ENCODE measurements around the gene ELOF1. TPM values are rescaled to one million over a fixed set of nuclear protein-coding genes. Genes with fewer than 3 reads are reported as not detected.

The ELOF1 gene
- total and polyA plus RNA-seq, 3 donors from 2014 or later, result 131 to 262 (median 184) TPM

DNA sequence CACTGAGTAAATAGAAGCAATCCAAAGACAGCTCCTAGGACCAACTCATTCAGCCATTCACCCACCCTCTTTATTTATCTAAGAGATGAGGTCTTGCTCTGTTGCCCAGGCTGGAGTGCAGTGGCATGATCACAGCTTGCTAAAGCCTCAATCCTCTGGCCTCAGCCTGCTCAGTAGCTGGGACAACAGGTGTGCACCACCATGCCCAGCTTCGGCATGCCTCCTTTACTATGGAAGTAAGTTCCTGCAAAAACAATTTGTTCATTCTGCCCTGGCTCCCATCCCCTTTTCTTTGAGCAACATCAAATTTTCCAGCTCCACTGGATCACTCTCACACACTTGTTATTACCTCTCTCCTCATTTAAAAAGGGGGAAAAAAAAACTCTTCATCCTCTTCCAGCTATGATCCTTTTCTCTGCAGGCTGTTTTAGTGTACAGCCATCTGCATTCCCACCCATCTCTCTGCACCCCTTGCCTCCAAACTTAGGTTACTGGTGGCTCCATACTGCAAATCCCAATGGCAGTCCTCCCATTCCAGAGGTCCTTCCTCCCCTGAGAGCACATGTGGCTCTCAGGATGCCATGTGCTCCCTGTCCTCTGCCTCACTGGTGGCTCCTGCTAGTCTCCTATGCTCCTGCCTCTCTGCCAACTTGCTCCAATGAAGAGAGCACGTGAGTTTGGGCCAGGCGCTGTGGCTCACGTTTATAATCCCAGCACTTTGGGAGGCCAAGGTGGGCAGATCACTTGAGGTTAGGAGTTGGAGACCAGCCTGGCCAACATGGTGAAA is 2.2 kb downstream of the ELOF1 start:
- TF ChIP-seq, protein P1, sequence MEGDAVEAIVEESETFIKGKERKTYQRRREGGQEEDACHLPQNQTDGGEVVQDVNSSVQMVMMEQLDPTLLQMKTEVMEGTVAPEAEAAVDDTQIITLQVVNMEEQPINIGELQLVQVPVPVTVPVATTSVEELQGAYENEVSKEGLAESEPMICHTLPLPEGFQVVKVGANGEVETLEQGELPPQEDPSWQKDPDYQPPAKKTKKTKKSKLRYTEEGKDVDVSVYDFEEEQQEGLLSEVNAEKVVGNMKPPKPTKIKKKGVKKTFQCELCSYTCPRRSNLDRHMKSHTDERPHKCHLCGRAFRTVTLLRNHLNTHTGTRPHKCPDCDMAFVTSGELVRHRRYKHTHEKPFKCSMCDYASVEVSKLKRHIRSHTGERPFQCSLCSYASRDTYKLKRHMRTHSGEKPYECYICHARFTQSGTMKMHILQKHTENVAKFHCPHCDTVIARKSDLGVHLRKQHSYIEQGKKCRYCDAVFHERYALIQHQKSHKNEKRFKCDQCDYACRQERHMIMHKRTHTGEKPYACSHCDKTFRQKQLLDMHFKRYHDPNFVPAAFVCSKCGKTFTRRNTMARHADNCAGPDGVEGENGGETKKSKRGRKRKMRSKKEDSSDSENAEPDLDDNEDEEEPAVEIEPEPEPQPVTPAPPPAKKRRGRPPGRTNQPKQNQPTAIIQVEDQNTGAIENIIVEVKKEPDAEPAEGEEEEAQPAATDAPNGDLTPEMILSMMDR (IDR thresholded peaks at IDR 0.05), result no peak
- no peak for TF ChIP-seq POLR2A (IDR thresholded peaks at IDR 0.05)
- Histone ChIP-seq H3K4me3 (no peak overlapping the region), H3K27me3 (no peaks in the 10 kb centered on the region), H3K4me1 (peaks cover 18% of the 10 kb centered on the region), H3K9me3 (no peaks in the 10 kb centered on the region), H3K27ac (no peak overlapping the region), H3K36me3 (ENCODE audit: low read depth, missing control alignments) (no peaks in the 10 kb centered on the region)
- 70 to 83% methylated on average over 4 of the region's 4 CpGs for WGBS, 2 donors
- intact Hi-C loops (cut with DNase I; ENCODE audit: low total_unique reads), result no loop called here
- DNase-seq, result no peak

DNA sequence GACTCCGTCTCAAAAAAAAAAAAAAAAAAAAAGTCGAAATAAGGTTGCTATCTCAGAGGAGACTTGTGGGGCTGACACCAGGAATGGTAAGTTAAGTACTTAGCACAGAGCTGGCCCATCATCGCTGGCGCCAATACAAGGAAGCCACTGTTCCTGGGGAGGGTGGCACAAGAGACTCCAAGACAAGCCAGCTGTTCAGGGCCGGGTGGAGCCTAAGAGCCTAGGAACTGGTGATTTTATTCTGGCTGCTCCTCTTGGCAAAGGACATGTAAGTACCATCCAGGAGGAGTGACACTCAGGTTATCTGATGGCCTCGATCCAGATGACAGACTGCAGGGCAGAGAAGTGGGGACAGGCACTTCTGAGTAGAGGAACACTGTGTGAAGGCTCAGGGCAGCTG is 3.8 kb downstream of the ELOF1 start:
- H3K36me3 ChIP-seq (ENCODE audit: low read depth, missing control alignments), result no peaks in the 10 kb centered on the region

DNA sequence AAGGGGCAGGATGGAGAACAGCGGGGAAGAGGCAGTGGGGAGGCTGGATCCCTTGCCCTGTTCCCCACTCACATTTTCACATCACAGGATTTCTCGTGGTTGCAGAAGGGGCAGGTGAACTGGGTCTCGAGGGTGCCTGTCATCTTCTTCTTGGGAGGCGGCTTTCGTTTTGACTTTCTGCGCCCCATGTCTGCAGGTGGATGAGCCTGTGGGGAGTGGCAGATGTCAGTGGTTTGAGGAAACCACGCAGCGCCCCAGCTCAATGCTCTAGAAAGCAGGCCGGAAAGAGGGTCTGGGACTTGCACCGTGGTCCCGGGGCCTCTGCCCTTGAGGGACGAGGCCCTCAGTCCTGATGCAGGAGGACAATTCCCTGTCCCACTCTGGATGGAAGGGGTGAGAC is 4.9 kb downstream of the ELOF1 start:
- Histone ChIP-seq H3K27ac (no peak overlapping the region), H3K4me3 (no peak overlapping the region), H3K27me3 (no peaks in the 10 kb centered on the region), H3K9me3 (no peaks in the 10 kb centered on the region), H3K4me1 (peaks cover 11% of the 10 kb centered on the region), H3K36me3 (ENCODE audit: low read depth, missing control alignments) (no peaks in the 10 kb centered on the region)
- intact Hi-C loops (cut with DNase I; ENCODE audit: low total_unique reads), result no loop called here
- 92 to 96% methylated on average over 6 to 12 of the region's 12 CpGs for WGBS, 2 donors
- DNase-seq, result no peak
- TF ChIP-seq POLR2A (IDR thresholded peaks at IDR 0.05), result no peak
- TF ChIP-seq, protein P1 (IDR thresholded peaks at IDR 0.05), result no peak

More for the DNA sequence above, 3.8 kb downstream of the ELOF1 start:
- peaks cover 18% of the 10 kb centered on the region for H3K4me1 ChIP-seq
- TF ChIP-seq, protein P1 (IDR thresholded peaks at IDR 0.05), result no peak
- TF ChIP-seq POLR2A (IDR thresholded peaks at IDR 0.05), result no peak
- WGBS, 2 donors, result 40 to 79% methylated on average over 6 of the region's 6 CpGs
- intact Hi-C loops (cut with DNase I; ENCODE audit: low total_unique reads), result no loop called here
- no peaks in the 10 kb centered on the region for H3K9me3 ChIP-seq
- H3K4me3 ChIP-seq, result no peak overlapping the region
- no peaks in the 10 kb centered on the region for H3K27me3 ChIP-seq
- no peak for DNase-seq
- no peak overlapping the region for H3K27ac ChIP-seq

DNA sequence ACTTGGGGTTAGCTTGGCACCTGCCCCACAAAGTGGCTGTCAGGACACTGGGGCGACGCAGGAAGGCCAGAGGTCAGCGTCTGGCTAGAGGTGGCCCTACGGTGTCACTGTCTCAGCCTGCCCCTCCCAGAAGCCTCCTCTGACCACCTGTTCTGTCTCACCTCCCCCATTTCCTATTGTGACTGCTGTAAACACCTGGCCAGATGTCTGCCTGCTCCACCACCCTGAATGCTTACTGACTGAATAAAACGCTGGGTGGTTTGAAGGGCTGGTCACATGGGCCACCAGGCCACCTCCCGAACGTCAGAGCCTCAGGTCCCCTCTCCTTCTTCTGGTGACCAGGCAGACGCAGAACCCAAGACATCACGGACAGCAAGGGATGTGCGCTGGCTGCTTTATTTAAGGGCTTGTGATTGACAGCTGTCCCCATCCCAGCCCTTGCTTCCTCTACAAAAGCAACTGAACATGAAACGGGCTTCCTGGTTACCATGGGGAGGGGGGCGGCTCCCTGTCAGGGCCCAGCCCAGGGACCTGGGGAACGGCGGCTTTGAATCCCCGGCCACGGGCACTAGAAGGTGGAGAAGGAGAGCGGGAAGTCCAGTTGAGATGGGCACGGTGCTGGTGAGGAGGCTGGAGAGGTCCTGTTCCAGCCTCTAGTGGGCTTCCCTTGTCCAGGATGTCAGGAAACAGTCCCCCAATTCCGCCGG is 6.2 kb downstream of the ELOF1 start:
- H3K27ac ChIP-seq, result no peak overlapping the region

More for the DNA sequence above, 6.2 kb downstream of the ELOF1 start:
- no peak overlapping the region for H3K4me3 ChIP-seq
- no peaks in the 10 kb centered on the region for H3K9me3 ChIP-seq
- no peaks in the 10 kb centered on the region for H3K27me3 ChIP-seq
- H3K36me3 ChIP-seq (ENCODE audit: low read depth, missing control alignments), result no peaks in the 10 kb centered on the region
- TF ChIP-seq, protein P1 (IDR thresholded peaks at IDR 0.05), result no peak
- no peak for TF ChIP-seq POLR2A (IDR thresholded peaks at IDR 0.05)
- intact Hi-C loops (cut with DNase I; ENCODE audit: low total_unique reads), result no loop called here
- DNase-seq, result no peak
- H3K4me1 ChIP-seq, result peaks cover 4% of the 10 kb centered on the region
- WGBS, 2 donors, result 77 to 82% methylated on average over 17 to 20 of the region's 20 CpGs

All from testis (tissue), 3 donors.